MCF 10A (cell line): ENCODE data around the gene HDGF. TPM values are rescaled to one million over a fixed set of nuclear protein-coding genes. Genes with fewer than 3 reads are reported as not detected.

Experiments
- BruUV-seq: library from RNA; stranded (reverse); fragments of 400-500 nt; replicated peaks from 2 replicates; lab custom pipeline; 2021; lab: Mats Ljungman, UMichigan
- CTCF ChIA-PET: fragments of 300-600 bp; sonication (Branson Sonifier 250); formaldehyde crosslinking; extraction: SDS; loops from one replicate; lab custom pipeline; 2021; ENCODE audit warnings: antibody characterized with exemption, inconsistent platforms; lab: Yijun Ruan, JAX
- POLR2A ChIA-PET: fragments of 300-600, 350-650 bp; sonication (Branson Sonifier 250); formaldehyde crosslinking; extraction: SDS; loops from one replicate; lab custom pipeline; 2020; ENCODE audit warnings: antibody characterized with exemption, inconsistent platforms; lab: Yijun Ruan, JAX
- DNase-seq: peaks from one replicate; pipeline ENCODE4 v3.0.0-alpha.2; 2018; ENCODE audit not compliant: unreplicated experiment
- H3K27ac Mint-ChIP-seq: one replicate; pipeline ENCODE4 v1.8.0; 2022; ENCODE audit warnings: mild to moderate bottlenecking, low read depth, mixed read lengths; ENCODE audit not compliant: unreplicated experiment
- H3K27me3 Mint-ChIP-seq: one replicate; pipeline ENCODE4 v1.8.0; 2022; ENCODE audit warnings: mixed read lengths; ENCODE audit not compliant: insufficient read depth, unreplicated experiment
- H3K36me3 Mint-ChIP-seq: one replicate; pipeline ENCODE4 v1.8.0; 2022; ENCODE audit warnings: mild to moderate bottlenecking, moderate library complexity, mixed read lengths; ENCODE audit not compliant: insufficient read depth, unreplicated experiment
- H3K4me1 Mint-ChIP-seq: one replicate; pipeline ENCODE4 v1.8.0; 2022; ENCODE audit warnings: mixed read lengths; ENCODE audit not compliant: insufficient read depth, unreplicated experiment
- H3K4me3 Mint-ChIP-seq: one replicate; pipeline ENCODE4 v1.8.0; 2022; ENCODE audit warnings: mild to moderate bottlenecking, moderate library complexity, mixed read lengths; ENCODE audit not compliant: unreplicated experiment
- H3K9me3 Mint-ChIP-seq: one replicate; pipeline ENCODE4 v1.8.0; 2022; ENCODE audit warnings: mixed read lengths; ENCODE audit not compliant: unreplicated experiment
- CTCF ChIP-seq: fragments of 200-600 bp; IDR thresholded peaks from one replicate; pipeline ENCODE4 v1.8.0; 2022; ENCODE audit warnings: antibody characterized with exemption, mild to moderate bottlenecking; ENCODE audit not compliant: unreplicated experiment
- intact Hi-C: fragments of 100-400 bp; cut with micrococcal nuclease; formaldehyde crosslinking; loops from 2 replicates; pipeline ENCODE4 v1.14.1; 2022
- total RNA-seq: library from RNA; stranded (reverse); gene quantifications from 2 replicates; pipeline ENCODE4 v1.2.3, GENCODE V29; 2022

Gene HDGF
- total RNA-seq, 1 experiment from 2014 or later: 707 TPM

- peaks cover 39% of the 10 kb centered on the region for H3K4me1 Mint-ChIP-seq
- intact Hi-C loops: loop anchor here (1.0 kb wide), 1 partner anchor 16 kb away; no protein-coding TSS in a partner anchor
- ChIA-PET CTCF (interaction anchor here (0.7 to 47.2 kb wide), 11 partner anchors 8 to 1456 kb away, joined by 3 to 2415 read pairs (median 4); partner anchors contain the start of genes CRABP2, ISG20L2, METTL25B and NES), POLR2A (interaction anchor here (1.0 to 9.9 kb wide), 2 partner anchors 16 to 206 kb away, joined by 3 to 63 read pairs; no protein-coding TSS in a partner anchor)
- peak within 1 kb of the TSS; percentile 66 for H3K4me3 Mint-ChIP-seq
- H3K9me3 Mint-ChIP-seq: no peaks in the 10 kb centered on the region
- H3K27ac Mint-ChIP-seq: peak within 1 kb of the TSS; percentile 10
- BruUV-seq: no TSS peak
- TF ChIP-seq CTCF: no peak
- no peaks in the 10 kb centered on the region for H3K27me3 Mint-ChIP-seq
- no peaks in the 10 kb centered on the region for H3K36me3 Mint-ChIP-seq
- DNase-seq: no peak
Measured at GRCh38 chr1:156705321-156705917, 46.1 kb downstream of the HDGF start, which contains the start of gene CRABP2. TSS of gene CRABP2 (minus strand) at chr1:156705583. CDS start at chr1:156705446, 137 bp downstream.

GRCh38 chr1:156704930-156705320, 46.5 kb downstream of the HDGF start:
- Mint-ChIP-seq H3K36me3 (no peaks in the 10 kb centered on the region), H3K27me3 (no peaks in the 10 kb centered on the region), H3K9me3 (no peaks in the 10 kb centered on the region), H3K4me1 (peaks cover 34% of the 10 kb centered on the region), H3K4me3 (peak overlapping the region; percentile 66), H3K27ac (peak overlapping the region; percentile 10)
- intact Hi-C loops: loop anchor here (1.0 kb wide), 1 partner anchor 16 kb away; no protein-coding TSS in a partner anchor
- CTCF ChIA-PET: interaction anchor here (1.4 to 47.2 kb wide), 4 partner anchors 8 to 85 kb away, joined by 4 to 2415 read pairs (median 1216); partner anchors contain the start of genes CRABP2, ISG20L2, METTL25B and NES
- DNase-seq: peak; percentile 95
- no TSS peak for BruUV-seq
- TF ChIP-seq CTCF: no peak
- POLR2A ChIA-PET: interaction anchor here (1.9 to 9.9 kb wide), 2 partner anchors 16 to 44 kb away, joined by 5 to 63 read pairs; no protein-coding TSS in a partner anchor

GRCh38 chr1:156704166-156704711, 47.2 kb downstream of the HDGF start:
- BruUV-seq: no TSS peak
- peak overlapping the region; percentile 10 for H3K27ac Mint-ChIP-seq
- POLR2A ChIA-PET: interaction anchor here (0.7 to 9.9 kb wide), 3 partner anchors 15 to 43 kb away, joined by 3 to 63 read pairs (median 5); no protein-coding TSS in a partner anchor
- CTCF ChIA-PET: interaction anchor here (2.9 to 47.2 kb wide), 3 partner anchors 9 to 43 kb away, joined by 18 to 2415 read pairs (median 2415); partner anchors contain the start of genes CRABP2, ISG20L2, METTL25B and NES
- no peak for DNase-seq
- no peaks in the 10 kb centered on the region for H3K27me3 Mint-ChIP-seq
- TF ChIP-seq CTCF: no peak
- peaks cover 28% of the 10 kb centered on the region for H3K4me1 Mint-ChIP-seq
- intact Hi-C loops: no loop called here
- peaks cover 6% of the 10 kb centered on the region for H3K36me3 Mint-ChIP-seq
- H3K9me3 Mint-ChIP-seq: no peaks in the 10 kb centered on the region
- H3K4me3 Mint-ChIP-seq: peak overlapping the region; percentile 66

GRCh38 chr1:156703741-156704140, 47.7 kb downstream of the HDGF start:
- TF ChIP-seq CTCF: no peak
- Mint-ChIP-seq H3K36me3 (peaks cover 6% of the 10 kb centered on the region), H3K4me3 (no peak overlapping the region), H3K4me1 (peaks cover 25% of the 10 kb centered on the region), H3K9me3 (no peaks in the 10 kb centered on the region), H3K27me3 (no peaks in the 10 kb centered on the region), H3K27ac (no peak overlapping the region)
- BruUV-seq: no TSS peak
- DNase-seq: no peak
- POLR2A ChIA-PET: interaction anchor here (0.7 to 1.9 kb wide), 2 partner anchors 14 to 42 kb away, joined by 3 to 5 read pairs; no protein-coding TSS in a partner anchor
- intact Hi-C loops: no loop called here
- CTCF ChIA-PET: interaction anchor here (0.9 to 47.2 kb wide), 4 partner anchors 8 to 77 kb away, joined by 5 to 2415 read pairs (median 1210); partner anchors contain the start of genes CRABP2, ISG20L2, METTL25B and NES
